GM18526 (cell line): Measurements from ENCODE around the gene TNMD.

ENCODE experiments used
- POLR2A ChIP-seq: IDR thresholded peaks from 3 replicates; pipeline ENCODE4 v1.6.1; 2011; ENCODE audit not compliant: insufficient read length; ENCODE audit errors: extremely low read depth

Gene TNMD

GRCh38 chrX:100635989-100636320 lies 51.2 kb downstream of the TNMD start:
- no peak for TF ChIP-seq POLR2A

DNA sequence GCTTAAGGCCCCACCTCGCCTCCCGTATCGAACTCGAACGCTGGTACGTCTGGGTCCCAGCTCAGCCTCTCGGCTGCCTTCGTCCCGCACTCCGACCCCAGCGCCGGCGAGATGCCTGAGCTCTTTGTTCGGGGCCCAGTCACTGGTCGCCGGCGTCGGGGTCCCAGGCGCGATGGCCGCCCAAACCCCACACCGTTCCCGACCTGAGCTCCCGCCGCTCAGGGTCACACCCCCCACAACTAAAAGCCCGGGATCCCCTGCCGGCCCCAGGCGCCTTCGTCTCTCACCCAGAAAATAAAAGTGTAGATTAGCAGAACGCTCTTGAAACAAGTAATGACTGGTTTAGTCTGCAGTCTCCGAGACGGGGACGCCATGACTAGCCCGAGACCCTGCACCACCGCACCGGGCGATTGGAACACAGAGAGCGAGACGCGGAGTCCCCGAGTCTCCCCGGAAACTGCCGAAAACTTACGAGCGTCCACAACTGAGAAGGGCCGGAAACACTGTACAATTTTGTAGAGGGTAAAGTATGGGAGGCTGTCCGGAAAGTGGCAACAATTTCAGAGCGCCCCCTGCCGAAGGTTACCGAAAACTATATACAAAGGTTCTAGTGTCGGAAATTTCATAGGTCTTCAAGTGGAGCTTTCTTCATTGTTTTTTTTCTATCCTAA lies 51.7 kb downstream of the TNMD start, which contains the start of gene TSPAN6:
Gene TSPAN6 (minus strand): TSS at position 486 of the 671 bp plus-strand sequence. CDS start 112 bp downstream, at position 374.
- no peak for TF ChIP-seq POLR2A

DNA sequence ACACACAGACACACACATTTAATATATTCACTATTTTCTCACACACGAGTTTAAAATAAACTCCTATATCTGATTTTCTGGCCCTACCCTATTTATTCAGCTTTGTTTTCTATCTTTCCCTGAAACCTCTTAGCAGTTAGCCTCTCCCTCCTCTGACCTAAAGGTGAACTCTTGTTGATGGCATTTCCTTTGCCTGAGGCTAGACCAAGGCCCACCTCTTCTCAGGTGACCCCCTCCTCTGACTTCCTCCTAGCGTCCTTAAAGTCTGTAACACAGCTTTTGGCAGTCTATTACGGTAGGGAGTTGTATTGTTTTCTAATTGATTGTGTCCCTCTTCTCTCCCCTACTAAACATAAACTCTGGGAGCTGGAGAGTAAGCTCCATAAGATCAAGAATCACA lies 57.6 kb downstream of the TNMD start:
- TF ChIP-seq POLR2A: no peak

- no peak for TF ChIP-seq POLR2A
Observed at GRCh38 chrX:100643212-100643611, 58.5 kb downstream of the TNMD start.

DNA sequence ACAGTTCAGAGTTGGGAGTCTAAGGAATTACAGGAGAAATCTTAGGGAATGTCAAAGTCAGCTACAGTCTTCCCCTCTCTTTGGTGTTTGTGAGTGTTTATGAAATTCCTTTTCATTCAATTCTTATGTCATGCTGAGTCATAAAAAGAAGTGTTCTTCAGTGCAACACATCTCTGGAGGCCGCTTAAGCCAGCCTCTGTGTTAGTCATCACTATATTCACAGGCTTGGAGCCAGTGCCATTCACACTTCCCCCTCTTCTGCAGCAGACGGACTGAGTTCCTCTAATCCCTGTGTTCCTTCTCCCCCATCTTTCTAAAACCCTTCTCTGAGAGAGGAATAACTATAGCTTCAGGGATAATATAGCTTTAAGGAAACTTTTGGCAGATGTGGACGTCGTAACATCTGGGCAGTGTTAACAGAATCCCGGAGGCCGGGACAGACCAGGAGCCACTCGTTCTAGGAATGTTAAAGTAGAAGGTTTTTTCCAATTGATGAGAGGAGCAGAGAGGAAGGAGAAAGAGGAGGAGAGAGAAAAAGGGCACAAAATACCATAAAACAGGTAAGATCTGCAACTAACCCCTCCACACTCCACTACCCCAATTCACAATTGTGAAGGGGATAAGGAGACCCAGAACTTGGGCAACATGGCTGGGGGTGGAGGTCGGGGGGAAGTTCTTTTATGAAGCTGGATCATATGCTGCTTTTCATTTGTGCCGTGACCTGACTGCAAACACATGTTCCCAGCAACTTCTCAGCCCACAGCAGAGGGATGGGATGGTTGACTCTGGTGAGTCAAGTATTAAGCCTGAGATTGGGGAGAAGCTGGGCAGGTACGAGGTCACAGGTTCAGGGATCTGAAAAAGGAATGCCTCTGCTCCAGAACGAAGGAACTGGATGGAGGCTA lies 59.5 kb downstream of the TNMD start, which contains the start of gene SRPX2:
Gene SRPX2 (plus strand): TSS at position 244 of the 905 bp plus-strand sequence. CDS start 2,124 bp downstream, outside the sequence.
- TF ChIP-seq POLR2A: no peak

- TF ChIP-seq POLR2A: no peak
Observed at GRCh38 chrX:100645106-100645505, 60.4 kb downstream of the TNMD start.

DNA sequence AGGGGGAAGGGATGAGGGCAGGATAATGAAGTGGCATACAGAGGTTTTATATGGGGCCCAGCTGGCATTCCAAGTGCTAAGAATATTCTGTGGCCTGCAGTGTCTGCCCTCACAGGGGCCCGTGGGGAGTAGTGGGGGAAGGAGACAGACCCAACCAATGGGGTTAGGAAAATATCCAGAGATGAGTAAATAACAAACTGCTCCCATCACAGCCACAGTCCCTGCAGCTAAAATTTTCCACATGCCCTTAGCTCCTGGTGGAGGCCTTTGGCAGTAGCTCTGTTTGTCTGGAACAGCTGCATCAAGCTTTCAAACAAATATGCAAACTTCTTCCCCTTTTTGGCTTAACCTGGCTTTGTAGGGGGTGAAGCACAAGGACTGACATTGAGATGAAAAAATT lies 62.4 kb downstream of the TNMD start:
- no peak for TF ChIP-seq POLR2A

GRCh38 chrX:100647739-100648138 lies 63.0 kb downstream of the TNMD start:
- TF ChIP-seq POLR2A: no peak

- no peak for TF ChIP-seq POLR2A
Observed at GRCh38 chrX:100648458-100649417, 64.0 kb downstream of the TNMD start.
